Activated CD4-positive, alpha-beta T cell treated with anti-CD3 and anti-CD28 coated beads for 4 hours (primary cell): ENCODE results near the gene MTA3.
"Not testable (repeated sequence)": the region's sequence is repeated elsewhere in the genome, so short reads cannot be mapped to it uniquely, and the experiment has no call there.

Experiments used
- DNase-seq, 2 donors: peaks; one replicate each; pipeline ENCODE4 v3.0.0-alpha.2; 2020

MTA3 gene

DNA sequence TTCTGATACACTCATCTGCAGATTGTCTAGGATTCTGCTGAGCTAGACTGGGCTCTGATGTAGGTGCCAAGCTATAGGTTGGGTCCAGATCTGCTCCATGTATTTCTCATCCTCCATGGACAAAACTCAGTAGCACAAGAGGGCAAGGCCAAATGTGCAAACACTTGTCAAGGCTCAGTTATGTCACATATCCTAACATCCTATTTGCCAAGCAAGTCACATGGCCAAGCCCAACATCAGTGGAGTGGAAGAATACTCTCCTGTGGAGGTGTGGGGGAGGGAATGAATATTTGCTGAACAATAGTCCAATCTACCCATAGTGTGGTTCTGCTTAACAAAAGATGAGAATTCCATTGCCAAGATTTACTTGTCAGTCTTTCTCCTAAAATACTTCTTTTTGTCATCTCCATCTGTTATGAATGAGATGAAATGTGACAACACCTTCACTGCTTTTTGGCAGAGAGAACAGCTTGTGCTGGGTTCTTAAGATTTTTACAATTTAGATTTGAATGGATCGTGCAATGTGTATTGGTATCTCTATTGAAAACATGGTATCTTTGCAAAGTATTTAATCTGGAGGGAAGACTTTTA is 105.7 kb downstream of the MTA3 start:
- DNase-seq = no peak

DNA sequence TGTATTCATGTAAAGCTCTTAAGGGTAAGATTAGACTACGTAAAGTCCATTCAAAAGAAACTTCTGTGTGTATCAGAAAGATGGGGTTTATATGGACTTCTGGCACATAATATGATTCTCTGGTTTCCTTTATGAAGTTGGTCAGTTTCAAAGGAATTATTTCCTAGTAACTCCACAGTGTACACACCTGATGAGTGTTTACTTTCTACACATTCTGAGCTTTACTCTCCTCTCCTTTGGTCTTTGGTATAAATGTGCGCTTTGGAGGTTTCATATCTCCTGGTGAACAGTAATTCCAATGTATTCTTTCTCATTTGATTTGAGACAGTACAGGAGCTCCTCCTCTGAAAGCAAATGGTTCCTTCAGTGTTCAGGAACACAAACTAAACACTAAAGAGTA is 107.4 kb downstream of the MTA3 start:
- no peak for DNase-seq

DNA sequence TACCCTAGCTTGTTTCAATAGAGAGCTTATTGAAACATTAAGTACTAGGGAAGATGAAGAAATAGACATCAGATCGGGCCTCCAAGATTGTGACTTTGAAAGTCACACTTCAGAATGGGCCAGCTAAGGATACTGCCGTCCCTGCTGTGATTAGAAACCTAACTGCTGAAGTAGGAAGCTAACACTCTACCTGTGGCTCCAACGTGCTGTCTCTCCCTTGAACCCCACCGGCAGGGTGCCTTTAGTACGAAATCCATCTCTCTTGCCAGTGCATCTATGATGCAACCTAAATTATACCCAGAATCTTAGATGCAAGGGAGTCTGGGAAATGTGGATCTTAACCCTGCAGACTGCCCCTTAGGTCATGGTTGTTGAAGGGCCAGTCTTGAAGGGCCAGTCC is 116.9 kb downstream of the MTA3 start:
- no peak for DNase-seq

DNA sequence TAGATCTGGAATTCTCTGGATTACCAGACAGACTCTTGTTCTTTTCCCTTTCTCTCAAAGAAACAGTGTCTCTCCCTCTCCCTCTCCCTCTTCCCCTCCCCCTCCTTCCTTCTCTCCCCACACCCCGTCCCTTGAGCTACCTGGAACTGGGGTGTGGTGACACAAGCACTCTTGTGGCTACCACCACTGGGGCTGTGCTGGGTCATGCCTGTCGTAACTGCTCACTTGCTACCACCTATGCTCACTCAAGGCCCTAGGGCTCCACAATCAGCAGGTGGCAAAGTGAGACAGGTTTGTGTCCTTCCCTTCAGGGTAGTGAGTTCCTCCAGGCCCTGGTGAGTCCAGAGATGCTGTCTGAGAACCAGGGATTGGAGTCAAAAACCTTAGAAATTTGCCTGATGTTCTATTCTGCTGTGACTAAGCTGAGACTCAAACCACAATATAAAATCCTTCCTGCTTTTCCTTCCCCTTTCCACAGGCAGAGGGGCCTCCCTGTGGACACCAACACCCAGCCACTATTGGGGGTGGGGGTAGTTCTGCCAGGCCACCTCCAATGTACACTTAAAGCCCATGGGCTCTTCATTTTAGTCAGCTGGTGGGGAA is 124.7 kb downstream of the MTA3 start:
- no peak for DNase-seq

DNA sequence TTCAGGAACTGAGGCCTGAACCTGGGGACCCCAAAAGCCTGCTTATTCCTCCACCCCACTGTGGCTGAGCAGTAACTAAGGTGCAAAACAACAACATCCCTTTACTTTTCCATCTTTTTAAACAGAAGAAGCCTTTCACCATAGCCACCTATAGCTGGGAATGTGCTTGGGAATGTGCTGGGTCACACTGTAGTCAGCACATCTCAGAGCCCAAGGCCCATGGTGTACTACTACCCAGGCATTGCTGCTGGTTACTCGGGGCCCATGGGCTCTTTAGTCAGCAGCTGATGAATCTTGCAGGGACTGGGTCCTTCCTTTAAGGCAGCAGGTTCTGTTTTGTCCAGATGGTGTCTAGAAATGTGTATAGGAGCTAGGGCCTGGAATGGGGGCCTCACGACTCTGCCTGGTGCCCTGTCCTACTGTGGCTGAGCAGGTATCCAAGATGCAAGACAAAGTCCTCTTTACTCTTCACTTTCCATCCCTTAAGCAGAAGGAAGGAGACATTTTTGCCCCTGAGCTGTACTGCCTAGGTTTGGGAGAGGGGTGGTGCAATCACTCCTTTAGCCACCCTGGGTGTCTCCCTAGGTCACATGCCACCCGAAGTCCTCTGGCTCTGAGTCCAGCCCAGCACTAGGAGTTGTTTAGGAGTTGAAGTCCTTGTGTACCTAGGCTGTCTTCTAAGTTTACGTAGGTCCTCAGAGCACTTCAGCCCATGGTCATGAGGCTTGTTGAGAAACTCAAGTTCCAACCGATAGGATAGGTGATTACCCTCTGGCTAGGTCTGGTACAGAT is 125.5 kb downstream of the MTA3 start:
- DNase-seq = no peak

DNA sequence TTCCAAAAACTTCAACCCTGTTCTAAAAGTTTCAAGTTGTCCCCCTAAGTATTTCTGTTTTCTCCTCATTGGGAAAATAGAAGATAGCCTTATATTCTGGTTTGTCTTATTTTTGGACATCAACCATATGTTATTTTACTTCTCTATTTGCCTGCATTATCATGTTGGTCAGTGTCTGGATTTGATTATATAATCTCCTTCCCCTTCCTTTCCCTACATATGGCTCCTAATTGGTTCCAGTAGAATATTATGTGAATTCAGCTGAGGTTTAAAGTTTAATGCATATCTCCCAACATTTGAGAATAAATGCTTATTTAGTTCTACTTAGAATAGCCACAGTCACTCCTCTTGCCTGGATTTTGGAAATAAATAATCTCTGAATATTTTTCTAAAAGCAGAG is 128.6 kb downstream of the MTA3 start:
- no peak for DNase-seq

DNA sequence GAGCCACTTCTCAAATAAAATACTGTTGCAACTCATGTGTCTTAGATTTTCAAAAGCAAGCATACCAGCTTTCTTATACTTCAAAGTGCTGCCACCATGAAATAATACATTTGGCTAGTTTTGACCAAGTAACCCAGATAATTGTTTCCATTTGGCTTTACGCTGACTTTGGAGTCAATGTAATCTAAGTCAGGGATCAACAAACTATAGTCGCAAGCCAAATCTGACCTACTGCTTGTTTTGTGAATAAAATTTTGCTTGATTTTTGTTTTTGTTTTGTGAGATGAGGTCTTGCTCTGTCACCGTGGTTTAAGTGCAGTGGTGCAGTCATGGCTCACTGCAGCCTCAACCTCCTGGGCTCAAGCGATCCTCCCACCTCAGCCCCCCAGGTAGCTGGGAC is 130.5 kb downstream of the MTA3 start:
- no peak for DNase-seq

DNA sequence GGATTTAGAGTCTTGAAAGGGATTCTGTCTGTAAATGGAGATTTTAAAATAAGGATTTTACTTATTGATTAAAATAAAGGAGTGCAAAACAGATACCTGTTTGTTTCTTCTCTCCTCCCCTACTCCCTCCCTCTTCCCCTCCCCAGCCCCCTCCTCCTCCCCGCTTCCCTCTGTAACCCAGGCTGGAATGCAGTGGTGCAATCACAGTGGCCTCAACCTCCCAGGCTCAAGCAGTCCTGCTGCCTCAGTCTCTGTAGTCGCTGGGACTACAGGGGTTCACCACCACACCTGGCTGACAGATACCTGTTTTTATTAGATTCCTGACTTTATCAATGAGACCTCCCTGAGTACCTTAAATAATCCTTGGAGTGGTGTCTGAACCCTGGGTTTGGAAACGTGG is 138.4 kb downstream of the MTA3 start:
- no peak for DNase-seq

DNA sequence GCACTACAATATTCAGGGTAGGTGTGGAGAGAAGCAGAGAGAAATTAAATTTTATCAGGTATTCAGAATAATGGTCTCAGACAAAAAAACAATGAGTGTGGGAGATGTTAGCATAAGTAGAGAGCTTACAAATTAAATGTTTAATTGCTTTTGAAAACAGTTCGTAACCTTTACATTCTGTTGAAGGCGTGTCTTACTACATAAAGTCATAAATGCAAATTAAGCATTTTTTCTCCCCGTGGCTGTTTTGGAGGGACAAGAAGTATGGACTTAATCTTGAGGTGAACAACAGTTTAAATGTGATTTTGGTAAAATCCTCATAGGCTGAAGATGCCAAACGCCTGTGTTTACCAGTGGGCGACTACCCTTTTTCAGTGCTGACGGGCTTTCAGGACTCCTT is 139.7 kb downstream of the MTA3 start:
- no peak for DNase-seq

DNA sequence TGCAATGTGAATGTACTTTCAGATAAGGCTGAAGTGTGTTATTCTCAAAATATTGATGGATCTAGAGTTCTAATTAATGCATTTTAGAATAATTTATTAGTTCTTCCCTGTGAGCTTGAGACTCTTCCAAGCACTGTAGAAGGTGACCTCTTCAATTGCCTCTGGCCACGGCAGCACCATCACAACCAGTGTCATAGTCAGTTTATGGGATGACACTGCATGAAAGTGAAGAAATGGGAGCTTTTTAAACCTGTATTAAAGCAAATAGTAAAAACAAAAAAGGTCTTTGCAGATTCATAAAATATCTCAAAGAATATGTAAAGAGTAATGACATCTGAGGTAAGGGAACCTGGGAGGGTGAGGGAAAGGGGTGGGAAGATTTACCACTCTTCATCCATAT is 143.5 kb downstream of the MTA3 start:
- DNase-seq = no peak

DNA sequence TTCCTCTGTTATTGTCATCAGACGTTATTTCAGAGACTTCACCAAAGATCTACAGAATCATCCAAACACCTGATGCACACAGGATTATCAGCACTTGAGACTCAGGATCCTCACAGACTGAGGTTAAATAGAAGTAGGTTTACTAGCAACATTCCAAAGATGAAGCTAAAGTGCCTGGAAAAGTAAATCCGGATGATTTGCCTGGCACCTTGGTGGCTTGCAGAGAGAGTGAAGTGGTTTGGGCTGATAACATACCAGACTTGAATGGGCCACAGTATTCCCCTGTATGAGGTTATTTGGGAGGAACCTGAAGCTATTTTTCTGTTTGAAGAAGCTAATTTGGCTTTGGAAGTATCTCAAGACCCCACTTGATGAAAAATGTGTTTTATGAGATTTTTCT is 144.5 kb downstream of the MTA3 start:
- no peak for DNase-seq

DNA sequence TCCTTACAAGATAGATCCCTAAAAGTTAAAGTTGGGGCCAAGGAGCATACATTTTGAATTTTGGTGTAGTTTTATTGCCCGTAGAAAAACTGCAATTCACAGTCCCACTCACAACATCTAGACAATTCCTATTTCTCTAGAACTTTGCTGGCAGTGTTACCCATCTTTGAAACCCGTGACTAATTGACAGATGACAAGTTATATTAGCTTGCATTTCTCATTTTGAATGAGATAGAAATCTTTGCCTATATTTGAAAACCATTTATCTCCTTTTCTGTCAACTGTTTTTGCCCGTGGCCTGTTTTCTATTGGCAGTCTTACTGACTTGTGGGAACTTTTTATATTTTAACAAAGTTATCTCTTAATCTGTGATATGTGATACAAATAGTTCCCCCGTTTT is 145.5 kb downstream of the MTA3 start:
- no peak for DNase-seq

DNA sequence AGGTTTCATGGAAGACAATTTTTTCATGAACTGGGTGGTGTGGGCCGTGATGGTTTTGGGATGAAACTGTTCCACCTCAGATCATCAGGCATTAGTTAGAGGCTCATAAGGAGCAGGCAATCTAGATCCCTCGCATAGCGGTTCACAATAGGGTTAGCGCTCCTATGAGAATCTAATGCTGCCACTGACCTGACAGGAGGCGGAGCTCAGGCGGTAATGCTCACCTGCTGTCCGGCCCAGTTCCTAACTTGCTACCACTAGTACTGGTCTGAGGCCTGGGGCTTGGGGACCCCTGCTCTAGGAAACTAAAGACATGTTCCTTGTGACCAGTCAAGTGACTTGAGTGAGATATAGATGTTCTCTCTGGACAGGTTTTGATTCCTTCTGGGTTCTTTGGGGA is 146.3 kb downstream of the MTA3 start:
- DNase-seq = no peak

DNA sequence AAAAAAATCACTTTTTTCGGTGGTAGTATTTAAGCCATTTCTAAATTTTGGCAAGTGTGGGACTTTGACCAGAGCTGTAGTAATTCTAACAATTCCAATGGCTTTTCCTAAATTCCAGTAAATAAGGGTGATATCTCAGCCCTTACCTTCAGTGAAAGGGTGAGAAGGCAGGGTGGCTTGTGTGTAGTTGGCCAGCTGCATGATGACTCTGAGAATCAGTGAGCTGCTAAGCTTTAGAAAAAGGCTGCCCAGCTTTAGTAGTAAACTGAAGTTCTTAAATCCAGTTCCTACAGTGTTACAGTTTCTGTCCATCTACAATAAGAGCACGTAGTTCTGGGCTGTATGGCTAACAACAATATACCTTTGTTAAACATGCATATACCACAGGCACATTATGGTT is 153.5 kb downstream of the MTA3 start:
- no peak for DNase-seq

DNA sequence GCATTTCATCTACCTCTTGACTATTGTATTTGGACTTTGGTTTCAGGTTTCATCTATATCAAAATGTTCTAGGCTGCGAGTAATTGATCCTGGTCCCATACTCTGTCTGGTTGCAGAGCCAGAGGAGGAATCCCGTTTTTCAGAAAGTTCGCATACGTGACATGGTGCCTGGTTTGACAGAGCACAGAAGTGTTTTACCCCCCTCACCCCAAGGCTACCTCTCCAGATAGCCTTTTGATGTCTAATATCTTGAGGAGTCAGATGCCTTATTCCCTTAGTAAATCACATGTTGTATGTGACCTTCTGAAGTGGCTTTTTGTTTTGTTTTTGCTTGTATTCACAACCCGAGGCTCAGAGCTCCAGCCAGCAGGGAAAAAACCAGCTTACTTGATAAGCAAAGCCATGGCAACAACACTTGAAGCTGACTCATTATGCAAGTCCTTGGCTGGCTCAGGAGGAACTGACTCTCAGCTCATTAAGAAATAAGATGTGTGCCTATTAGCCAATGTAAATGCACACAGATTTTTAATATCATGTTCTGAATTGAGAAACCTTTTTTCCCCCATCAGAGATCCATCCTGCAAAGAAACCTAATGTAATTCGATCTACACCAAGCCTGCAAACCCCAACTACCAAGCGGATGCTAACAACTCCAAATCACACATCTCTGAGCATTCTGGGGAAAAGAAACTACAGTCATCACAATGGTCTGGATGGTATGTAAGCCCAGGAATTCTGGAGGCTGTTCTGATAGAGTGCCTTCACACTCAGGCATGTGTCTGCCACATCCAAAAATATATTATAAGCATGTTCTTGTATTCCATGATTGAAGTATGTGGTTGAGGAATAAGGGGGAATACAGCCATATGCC is 154.1 kb downstream of the MTA3 start:
- no peak for DNase-seq

DNA sequence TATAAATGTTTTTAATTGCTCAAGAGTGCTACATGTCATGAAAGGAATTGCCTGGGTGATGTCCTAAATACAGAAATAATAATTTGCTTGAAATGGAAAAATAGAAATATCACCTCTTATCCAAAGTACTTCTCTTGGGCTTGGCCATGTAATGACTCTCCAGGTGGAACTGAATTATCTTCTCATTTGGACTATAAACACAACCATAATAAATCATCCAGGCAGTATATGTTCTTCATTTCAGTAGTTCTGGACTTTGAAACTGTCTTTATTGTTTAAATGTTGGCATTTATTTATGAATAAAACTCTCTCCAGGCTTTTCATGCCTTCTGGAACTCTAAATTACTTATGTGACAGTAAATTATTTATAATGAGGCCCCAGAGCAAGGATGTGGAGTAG is 155.0 kb downstream of the MTA3 start:
- DNase-seq = no peak

DNA sequence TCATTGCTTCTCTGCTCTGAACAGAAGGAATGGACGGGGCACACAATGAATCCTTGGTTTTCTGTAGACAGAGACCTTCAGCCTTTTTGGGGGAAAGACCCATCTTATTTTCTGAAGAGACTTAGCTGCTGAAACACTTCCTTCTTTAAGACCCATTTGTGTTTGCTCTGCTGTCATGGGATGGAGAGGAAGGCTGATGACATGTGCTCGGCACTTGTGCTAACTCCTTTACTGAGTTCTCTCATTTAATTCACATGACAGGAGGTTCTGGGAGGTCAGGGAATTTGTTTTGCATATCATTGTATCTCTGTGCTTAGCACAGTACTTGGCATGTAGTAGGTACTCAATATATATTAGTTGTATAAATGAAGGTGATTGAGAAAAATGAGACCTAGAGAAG is 156.5 kb downstream of the MTA3 start:
- DNase-seq = no peak

DNA sequence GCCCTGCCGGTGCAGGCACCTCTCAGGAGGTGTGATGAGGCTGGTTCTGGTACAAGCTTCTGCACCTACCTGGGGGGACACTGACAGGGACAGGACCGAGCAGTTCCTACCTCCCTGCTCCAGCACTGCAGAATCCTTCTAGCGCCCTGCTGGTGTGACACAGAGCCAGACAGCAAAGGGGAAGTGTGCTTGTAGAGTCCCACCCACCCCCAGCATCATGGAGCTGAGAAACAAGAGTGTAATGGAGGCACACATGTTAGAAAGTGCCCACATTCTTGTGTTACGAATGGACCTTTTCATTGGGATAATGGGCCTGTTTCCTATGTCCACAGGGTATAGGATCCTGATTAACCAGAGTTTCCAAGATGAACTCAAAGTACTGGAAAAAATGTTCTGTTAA is 157.2 kb downstream of the MTA3 start:
- DNase-seq = no peak

DNA sequence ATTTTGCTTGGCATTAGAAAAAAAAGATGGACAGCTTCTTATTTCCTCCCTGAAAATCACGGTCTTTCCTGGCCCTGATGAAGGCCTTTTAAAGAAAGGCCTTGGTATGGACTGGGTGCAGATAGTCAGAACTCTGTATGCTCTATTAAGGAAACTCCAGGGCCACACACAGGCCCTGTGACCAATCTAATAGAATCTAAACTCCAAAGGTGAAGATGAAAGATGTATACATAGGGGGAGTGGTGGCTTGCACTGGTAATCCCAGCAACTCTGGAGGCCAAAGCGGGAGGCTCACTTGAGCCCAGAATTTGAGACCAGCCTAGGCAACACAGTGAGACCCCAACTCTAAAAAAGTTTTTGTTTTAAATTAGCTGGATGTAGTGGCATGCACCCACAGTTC is 158.2 kb downstream of the MTA3 start:
- DNase-seq = no peak

DNA sequence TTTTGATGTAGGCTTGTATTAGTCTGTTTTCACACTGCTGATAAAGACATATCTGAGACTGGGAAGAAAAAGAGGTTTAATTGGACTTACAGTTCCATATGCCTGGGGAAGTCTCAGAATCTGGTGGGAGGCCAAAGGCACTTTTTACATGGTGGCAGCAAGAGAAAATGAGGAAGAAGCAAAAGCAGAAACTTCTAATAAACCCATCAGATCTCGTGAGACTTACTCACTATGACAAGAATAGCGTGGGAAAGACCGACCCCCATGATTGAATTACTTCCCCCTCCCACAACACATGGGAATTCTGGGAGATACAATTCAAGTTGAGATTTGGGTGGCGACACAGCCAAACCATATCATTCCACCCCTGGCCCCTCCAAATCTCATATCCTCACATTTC is 162.9 kb downstream of the MTA3 start:
- not testable (repeated sequence) for DNase-seq

DNA sequence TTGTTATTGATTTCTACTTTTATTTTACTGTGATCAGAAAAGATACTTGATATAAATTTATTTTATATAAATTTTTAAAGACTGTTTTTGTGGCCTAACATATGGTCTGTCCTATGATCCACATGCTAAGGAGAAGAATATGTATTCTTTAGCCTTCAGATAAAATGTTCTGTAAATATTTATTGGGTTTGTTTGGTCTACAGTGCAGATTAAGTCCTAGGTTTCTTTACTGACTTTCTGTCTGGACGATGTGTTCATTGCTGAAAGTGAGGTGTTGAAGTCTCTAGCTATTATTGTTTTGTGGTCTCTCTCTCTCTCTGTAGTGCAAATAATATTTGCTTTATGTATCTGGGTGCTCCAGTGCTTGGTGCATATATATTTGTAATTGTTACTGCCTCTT is 165.4 kb downstream of the MTA3 start:
- DNase-seq = no peak

DNA sequence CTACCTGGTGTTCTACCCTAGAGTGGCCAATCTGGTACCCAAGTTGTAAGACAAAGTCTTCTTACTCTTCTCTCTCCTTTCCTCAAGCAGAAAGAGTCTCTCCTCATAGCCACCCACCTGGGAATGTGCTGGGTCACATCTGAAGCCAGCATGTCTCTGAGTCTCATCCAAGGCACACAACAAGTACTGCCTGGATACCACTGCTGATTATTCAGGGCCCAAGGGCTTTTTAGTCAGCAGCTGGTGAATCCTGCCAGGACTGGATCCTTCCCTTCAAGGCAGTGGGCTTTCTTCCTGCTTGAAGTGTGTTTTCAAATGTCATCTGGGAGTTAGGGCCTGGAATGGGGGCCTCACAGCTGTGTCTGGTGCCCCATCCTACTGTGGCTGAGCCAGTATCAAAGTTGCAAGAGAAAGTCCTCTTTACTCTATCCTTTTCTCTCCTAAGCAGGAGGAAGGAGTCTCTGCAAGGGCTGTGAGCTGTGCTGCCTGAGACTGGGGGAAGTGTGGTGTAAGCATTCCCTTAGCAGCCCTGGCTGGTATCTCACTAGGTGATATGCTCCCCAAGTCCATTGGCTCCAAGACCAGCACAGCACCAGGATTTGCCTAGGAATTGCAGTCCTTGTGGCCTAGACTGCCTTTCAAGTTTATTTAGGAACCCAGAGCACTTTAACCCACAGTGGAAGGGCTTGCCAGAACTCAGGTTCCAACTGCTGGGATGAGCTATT is 168.3 kb downstream of the MTA3 start:
- no peak for DNase-seq

DNA sequence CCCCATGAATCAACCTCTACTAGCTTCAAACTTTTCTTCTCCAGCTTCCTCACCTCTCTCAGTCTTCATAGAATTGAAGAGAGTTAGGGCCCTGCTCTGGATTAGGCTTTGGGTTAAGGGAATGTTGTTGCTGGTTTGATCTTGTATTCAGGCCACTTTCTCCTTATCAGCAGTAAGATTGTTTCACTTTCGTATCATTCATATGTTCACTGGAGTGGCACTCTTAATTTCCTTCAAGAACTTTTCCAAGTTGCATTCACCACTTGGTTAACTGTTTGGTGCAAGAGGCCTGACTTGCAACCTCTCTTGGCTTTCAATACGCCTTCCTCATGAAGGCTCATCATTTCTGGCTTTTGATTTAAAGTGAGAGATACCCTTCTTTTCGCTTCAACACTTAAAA is 172.7 kb downstream of the MTA3 start:
- no peak for DNase-seq
